Activated effector memory CD4-positive, alpha-beta T cell treated with anti-CD3 and anti-CD28 coated beads, Interleukin-2, amount 50 U/mL, for 16 hours (primary cell): ENCODE data around the gene GATAD2A.
A peak's percentile ranks its signal among the peaks of the same experiment; 100 is the strongest.

Experiments
- DNase-seq: peaks from one replicate; pipeline ENCODE4 v3.0.0-alpha.2; 2020

Gene GATAD2A

DNA sequence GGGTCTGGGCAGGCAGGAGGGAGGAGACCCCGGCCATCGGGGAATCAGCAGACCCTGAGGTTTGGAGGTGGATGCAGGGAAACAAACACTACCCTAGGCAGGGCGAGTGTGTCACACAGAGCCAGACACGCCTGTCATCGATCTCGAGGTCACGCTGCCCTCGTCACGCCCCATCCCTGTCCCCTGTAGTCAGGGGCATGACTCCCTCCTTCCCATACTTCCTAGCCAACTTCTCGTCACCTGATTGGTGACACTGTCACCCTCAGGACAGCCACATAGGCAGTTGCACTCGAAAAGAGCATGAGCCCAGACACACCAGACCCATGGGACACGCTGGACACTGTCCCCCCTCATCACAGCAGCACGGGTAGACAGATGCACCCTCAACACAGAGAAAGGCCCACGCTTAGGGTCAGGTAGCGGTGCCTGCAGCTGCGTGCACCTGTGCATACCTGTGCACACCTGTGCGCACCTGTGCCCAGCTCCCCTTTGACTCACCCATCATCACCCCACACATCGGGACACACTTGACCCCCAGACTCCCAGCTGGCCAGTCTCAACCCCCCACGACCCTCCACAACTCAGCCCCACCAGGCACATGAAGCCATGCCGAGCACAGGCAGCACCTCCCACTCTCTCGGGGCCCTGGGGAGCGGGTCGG is 144.5 kb downstream of the GATAD2A start:
- no peak for DNase-seq

DNA sequence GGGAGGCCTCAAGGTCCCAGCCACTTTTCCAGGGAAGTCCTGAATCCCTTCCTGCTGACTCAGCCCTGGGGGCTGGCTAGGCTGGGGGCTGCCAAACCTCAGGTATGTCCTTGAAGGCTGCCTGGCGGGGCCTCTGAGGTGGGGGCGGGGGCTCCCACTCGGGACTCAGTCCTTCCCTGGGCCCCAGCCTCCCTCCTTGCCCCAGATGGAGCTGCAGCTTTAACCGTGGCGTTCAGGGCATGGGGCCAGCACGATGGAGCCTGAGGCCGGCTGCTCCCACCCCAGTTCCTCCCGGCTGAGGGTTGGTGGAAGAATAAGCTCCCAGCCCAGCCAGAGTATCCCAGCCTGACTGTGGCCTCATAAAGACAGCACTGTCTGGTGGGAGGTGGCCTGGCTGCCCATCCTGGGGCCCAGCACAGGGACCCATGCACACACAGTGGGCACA is 145.0 kb downstream of the GATAD2A start:
- no peak for DNase-seq

DNA sequence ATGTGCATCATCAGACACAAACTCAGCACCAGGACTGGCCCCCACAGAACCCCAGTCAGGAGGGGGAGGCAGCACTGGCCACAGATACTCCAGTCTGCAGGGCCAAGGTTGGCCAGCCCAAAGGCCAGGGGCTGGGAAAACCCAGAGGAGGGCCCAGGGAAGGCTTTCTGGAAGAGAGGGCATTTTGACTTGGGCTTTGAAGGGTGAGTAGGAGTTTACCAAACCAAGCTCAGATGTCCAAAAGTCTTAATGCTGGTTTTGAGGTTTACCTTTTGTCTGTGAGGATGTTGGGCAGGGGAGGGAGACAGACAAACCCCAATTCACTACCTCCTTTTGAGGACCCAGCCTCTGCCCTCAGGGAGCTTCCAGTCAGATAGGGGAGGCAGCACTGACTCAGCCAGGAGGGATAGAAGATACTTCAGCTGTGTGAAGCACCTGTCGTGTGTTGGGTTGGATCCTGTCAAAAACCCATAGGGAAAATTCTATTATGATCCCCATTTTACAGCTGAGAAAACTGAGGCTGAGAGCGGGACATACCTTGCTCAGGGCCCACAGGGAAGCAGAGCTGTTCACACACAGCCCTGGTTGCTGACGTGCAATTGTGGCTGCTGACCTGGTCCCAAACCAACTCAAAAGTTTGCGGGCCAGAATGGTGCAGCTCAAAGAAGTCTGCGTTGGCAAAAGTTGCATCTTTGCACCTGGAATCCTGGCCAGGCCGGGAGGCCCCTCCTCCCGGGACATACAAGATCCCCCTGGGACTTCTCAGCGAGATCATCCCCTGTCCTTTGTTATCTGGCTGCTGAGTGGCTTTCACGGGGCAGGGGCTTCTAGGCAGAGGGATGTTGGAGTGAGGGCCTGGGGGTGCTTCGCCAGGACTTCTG is 145.7 kb downstream of the GATAD2A start:
- DNase-seq, result no peak

DNA sequence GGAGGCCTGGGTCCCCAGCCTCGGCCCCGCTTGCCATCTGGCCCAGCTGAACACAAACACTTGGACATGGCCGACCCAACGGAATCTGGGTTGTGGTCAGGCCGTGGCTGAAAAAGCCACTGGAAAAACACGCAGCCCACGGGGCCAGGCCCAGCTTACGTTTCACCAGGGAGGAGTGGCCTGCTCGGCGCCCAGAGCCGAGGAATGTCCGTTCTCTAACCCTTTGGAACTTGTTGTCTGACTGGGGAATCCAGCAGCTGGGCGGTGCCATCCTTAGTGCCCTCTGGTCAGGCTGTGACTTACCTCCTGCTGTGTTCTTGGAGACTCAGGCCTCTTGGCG is 146.3 kb downstream of the GATAD2A start:
- DNase-seq, result no peak

DNA sequence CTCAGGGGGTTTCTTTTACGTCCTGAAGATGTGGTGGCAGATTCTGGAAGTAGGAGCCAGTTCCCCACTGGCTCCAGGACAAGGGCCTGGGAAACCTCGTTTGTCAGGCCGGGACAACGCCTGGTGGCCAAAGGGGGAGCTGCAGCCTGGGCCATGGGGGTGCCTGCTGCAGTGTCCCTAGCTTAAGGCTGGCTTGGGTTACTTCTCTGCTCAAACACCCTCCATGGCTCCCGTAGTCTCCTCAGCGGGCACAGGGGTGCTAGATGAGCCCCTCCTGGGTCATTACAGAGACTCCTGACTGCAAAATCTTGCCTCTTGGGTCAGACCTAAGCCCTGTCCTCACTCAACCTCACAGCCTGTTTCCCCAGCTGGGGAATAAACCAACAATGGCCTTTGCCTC is 147.3 kb downstream of the GATAD2A start:
- DNase-seq, result peak; percentile 71

DNA sequence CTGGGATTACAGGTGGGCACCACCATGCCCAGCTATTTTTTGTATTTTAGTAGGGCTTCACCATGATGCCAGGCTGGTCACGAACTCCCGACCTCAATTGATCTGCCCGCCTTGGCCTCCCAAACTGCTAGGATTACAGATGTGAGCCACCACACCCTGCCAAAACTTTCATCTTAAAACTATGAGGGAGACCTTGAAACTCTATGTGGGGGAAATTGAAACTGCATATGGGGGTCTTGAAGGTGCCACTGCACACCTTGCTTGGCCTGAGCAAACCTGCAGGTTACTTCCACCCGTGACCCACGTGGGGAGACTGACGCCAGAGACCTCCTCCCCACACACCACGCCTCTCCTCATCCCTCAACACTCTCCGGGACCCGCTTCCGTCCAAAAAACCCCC is 148.2 kb downstream of the GATAD2A start:
- DNase-seq, result no peak

DNA sequence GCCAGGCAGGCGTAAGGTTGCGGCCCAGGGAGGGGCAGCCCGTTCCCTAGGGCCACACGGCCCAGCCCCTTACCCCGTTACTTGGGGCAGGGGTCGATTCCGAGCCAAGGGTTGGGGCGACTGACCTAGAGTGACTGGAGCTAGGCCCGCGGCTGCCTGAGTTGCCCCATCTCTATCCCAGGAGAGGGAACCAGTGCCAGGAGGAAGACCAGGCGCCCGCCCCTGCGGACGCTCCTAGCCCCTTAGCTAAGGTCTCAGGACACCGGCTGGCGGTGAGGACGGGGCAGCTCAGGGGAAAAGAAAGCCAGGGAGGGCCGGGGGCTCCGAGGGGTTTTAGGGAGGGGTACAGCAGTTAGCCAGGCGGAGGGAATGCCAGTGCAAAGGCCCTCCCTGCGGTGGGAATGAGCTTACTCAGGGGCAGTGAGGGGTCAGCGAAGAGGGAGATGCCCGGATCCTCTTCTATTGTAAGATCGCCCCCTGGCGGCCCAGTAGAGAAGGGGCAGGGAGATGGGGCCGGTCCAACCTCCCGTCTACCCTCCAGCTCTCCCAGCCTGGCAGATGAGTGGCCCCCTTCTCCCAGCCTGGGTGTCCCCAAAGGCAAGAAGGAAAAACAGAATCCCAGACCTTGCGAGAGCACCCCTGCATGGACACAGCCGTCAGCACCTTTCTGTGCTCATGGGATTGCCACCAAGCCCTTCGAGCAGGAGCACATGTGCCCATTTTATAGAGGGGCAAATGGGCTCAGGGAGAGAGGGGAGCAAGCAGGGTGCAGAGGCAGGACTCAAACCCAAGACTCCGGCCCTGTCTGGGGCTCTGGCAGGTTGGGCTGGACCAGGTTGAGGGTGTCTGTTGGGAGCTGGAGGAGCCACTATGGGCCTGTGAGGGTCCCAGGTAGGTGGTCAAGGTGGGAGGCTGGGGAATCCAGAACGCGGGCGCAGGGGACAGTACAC is 148.9 kb downstream of the GATAD2A start:
- peak; percentile 88 for DNase-seq

DNA sequence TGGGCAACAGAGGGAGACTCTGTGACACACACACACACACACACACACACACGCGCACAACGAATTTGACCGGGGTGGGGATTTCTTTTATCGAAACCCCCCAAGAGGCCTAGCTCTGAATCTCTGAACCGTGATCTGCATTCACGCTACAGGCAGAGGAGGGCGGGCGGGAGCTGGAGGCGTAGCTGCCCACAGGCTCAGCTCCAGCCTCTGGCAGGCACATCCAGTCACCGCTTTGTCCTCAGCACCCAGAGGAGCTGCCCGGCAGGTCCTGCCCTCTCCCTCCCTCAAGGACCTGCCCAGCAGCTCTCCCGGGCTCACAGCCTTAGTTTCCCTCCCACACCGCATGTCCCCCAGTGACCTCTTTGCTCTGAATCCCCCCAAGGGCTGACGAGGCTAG is 152.6 kb downstream of the GATAD2A start:
- no peak for DNase-seq
